ENCODE measurements around the gene TRMT61A.
"Not testable (repeated sequence)": the region's sequence is repeated elsewhere in the genome, so short reads cannot be mapped to it uniquely, and the experiment has no call there.

TRMT61A gene

DNA sequence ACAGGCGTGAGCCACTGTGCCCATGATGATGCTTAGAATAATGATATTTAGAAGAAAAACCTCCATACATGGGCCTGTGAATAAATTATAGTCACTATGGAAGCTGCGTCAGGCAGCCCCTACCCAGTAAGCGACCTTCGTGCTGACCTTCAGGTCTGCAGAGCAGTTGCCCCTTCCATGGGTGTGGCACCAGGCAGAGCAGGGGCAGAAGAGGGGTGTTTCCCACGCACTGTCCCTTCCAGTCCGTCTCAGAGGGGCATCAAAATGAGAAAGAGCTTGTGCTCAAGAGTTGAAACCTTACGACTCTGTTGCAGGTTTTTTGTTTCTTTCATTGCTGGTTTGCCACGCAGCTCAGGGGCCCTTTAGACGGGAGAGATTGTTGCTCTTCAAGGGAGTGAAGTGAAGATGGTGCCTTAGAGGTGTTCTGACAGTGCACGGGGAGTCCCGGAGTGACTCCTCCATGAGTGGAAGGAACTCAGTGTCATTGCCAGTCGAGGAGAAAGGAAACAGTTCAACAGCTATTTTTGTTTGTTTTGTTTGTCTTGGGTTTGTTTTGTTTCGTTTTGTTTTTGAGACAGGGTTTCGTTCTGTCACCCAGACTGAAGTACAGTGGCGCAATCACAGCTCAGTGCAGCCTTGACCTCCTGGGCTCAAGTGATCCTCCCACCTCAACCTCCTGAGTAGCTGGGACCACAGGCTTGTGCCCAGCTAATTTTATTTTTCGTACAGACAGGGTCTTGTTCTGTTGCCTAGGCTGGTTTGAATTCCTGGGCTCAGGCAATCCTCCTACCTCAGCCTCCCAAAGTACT, 20.3 kb upstream of the TRMT61A start:
- no peak for DNase-seq (ENCODE audit: low read depth)

DNA sequence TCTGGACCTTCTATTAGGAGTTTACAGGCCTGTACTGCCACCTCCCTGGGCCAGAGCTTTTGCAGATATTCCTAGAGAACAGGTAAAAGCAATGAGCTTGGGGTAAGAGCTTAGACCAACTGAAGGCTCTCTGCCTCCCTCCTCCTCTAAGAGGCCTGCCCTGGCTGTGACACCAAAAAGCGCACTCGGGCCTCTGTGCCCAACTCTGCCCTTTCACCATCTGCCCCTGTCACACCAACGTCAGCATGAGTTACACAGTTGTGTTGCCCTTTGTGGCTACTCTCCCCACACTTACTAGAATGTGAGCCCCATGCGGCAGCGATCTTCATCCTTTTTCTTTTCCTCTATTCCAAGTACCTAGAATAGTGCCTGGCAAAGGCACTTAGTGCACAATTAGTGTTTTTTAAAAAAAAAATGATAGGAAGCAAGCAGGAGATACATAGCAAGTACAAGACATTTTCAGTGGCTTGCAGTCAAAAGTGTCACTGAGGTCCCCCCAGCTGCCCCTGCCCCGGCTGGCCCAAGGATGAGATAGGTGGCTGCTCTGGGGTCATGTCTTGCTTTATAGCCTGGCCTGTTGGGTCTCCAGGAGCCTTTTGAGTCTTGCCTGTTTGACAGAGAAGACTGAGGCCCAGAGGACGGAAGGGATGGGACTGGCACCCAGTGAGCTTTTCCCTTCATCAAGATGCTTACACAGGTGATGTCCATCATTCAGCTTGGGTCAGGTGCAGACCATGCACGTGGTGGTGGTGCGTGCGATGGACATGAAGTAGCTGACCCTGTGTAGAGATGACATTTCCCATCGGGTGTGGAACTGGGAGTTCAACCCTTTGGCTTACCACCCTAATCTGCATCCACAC, 18.9 kb upstream of the TRMT61A start:
- DNase-seq (ENCODE audit: low read depth), result no peak

DNA sequence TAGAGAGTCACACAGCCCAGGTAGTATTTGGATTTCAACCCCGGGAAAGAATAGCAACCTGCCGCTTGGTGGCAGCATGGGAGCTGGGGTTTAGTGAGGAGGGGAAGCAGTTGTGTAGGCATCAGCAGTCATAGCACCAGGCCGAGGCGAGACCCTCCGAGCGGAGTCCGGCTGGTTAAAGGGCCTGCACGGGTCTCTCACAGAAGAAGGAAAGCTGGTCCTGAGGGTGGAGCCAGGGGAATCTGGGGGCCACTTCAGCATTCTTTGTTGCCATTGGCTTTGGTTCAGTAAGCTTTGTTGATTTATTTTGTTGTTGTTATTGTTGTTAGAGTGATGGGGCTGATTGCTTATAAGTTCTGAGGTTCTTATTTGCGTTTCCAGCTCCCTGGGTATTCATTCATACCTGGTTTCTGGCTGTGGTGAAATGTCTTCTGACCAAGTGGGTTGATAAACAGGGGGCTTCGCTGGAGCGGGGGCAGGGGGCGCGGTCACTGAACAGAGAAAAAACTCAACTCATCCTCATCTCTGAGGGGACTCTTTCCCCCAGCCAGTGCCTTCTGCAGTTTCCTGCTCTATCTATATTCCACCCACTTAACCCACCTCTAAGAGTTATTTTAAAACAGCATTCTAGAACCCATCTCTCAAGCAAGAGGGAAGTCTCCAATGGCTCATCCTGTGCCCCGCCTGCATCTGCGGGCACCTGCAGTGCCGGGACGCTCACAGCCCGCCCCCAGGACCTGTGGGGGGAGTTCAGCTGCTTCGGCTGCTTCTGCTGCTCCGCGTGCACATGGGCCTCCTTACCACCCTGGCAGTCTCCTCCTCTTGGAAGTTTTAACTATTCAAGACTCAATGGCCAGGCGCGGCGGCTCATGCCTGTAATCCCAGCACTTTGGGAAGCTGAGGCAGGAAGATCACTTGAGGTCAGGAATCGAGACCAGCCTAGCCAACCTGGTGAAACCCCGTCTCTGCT, 18.0 kb upstream of the TRMT61A start:
- no peak for DNase-seq (ENCODE audit: low read depth)

DNA sequence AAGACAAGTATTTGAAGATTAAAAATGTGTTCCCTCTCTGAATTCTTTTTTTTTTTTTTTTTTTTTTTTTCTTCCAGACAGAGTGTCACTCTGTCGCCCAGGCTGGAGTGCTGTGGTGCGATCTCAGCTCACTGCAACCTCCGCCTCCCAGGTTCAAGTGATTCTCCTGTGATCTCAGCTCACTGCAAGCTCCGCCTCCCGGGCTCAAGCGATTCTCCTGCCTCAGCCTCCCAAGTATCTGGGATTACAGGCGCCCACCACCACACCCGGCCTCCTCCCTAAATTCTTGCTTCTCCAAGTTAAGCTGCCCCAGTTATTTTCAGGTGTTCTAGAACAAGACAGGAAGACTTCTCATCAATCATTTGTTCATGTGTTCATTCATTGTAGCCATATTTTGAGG, 16.8 kb upstream of the TRMT61A start:
- DNase-seq (ENCODE audit: low read depth), result not testable (repeated sequence)

- DNase-seq (ENCODE audit: low read depth), result no peak
Measured at GRCh38 chr14:103512701-103513611, 16.0 kb upstream of the TRMT61A start.

DNA sequence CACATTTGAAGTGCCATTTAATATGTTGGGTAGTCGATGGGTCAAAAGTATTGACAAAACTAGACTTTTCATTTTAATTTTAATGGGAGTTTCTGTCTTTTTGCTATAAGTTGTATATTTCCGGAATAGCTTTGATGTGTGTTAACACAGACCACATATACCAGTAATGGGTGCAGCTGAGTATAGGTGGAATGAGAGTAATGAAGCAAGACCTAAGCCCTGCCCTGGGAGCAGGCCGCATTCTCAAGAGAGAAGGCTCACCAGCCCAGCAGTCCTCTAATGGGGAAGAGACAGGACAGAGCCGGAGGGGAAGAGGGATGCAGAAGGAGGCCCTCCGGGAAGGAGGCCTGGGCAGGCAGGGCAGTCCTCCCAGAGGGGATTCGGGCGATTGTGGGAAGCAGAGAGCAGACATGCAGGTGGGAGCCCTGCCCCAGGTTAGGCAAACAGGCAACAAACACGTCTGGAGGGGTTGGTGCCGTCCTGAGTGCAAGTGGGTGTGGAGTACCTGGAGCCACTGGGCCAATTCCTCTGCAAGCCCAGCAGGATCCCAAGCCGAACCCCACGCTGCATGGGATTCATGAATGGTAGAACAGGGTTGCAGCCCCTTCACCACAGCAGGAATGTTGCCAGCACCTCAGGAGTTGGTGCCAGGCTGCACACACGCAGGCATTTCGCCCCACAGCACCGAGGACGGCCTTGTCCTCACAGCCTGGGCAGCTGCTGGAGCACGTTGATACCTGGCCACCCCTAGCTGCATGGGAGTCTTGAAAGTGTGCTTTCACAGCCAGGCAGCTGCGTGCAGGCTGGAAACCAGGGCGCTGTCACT, 14.2 kb upstream of the TRMT61A start:
- DNase-seq (ENCODE audit: low read depth), result no peak

DNA sequence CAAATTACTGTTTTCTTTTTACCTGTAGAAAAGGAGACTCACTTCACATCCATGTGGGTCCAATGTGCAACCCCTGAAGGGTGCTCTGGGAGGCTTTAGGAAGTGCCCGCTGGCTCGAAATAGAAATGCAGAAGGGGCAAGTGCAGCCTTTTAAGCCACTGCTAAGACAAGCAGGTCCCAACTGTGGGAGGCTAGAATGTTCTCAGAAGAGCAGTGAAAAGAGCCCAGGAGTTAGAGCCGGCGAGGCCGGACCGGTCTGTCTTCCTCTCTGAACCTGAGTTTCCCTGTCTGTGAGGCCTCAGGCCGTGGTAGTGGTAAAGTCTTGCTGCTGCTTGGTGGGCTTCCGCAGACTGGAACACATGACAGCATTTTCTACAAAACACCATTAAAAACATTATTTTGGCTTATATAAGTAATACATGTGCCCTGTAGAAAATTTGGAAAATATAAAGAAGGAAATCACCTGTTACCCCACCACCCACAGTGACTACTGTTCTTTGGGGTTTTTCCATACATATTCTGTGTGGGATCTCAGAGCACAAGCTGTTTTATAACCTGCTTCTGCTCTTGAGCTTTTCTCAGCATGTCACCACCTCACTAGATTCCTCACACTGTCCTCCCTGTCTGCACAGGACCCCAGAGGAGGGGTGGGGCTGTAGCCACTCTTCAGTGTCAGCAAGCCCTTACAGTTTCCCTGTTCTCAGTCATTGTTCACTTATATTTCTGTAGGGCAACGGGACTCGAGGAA, 12.4 kb upstream of the TRMT61A start:
- no peak for DNase-seq (ENCODE audit: low read depth)

DNA sequence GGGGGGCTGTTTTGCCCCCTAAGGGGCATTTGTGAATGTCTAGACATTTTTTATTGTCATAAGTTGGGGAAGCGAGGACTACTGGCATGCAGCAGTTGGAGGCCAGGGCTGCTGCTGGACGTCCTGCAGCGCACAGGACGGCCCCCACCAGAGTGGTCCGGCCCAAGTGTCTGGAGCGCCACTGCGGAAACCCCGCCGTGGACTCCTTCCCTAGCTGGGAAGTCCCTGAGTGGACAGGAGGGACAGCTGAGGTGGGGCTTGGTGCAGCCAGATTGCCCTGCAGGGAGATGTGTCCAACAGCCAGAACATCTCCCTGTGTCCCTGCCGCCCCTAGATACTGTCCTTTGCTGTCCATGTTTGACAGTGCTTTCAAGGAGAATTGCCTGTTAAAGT, 11.8 kb upstream of the TRMT61A start:
- DNase-seq (ENCODE audit: low read depth), result no peak

DNA sequence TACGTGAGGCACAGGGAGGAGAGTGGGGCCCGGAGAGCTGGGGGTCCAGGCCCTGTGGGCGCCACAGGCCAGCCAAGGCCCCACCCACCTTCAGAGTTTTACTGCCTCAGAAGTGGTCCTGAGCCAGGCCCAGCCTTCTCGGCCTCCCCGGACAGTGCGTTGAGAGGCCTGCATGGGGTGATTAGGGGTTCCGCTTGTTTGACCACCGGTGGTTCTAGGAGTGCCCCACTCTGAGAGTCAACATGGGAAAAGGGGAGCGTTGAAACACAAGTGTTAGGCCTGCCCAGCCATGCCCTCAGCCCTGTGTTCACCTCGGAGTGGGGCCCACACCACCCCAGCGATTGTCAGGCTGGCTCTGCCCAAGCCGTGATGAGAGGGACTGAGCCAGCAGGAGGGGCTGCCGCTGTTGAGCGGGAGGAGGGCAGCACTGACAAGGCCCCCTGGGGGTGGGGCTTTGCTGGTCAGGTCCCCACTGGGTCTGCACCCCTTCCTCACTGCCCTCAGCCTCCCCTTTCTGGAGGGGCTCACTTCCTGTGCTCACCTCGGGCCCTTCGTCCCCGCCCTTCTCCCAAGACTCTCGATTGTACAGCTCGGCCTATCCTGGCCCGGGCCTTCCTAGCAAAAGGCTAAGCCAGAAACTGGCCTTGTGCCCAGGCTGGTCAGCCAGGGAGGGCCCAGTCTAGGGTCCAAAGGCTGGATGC, 11.1 kb upstream of the TRMT61A start:
- DNase-seq (ENCODE audit: low read depth), result no peak

GRCh38 chr14:103518422-103519042, 10.5 kb upstream of the TRMT61A start:
- no peak for DNase-seq (ENCODE audit: low read depth)

DNA sequence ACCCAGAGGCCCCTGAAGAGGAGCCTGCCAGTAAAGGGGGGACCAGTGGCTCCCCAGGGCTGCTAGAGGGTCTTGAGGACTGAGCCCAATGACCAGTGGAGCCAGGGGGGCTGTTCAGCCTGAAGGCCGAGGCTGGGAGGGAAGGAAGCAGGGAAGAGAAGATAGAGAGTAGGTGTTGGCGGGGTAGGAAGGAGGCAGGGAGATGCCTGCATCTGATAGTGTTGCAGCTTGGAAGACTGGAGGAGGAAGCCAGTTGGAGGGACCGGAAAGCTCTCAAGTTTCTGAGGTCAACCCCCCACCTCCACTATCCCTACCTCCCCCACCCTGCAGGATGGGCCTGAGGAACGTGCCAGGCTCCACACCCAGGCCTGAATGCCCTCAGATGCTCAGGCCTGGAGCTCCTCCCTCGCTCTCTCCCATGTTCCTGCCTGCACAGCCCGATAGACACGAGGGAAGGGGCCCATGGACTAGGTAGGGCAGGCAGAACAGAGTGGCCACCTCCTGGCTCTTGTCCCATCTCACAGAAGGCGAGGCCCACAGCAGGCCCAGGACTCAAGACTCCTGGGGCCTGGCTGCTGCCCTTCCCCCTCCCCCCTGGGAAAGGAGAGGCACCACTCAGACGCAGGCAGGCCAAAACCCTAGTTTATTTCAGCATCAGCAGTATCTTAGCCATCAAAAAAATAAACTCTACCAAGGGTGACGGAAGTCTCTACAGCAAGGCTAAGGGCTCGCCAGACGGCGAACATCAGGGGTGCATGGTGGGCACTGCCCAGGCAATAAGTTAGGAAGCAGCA, 9.8 kb upstream of the TRMT61A start:
- no peak for DNase-seq (ENCODE audit: low read depth)

DNA sequence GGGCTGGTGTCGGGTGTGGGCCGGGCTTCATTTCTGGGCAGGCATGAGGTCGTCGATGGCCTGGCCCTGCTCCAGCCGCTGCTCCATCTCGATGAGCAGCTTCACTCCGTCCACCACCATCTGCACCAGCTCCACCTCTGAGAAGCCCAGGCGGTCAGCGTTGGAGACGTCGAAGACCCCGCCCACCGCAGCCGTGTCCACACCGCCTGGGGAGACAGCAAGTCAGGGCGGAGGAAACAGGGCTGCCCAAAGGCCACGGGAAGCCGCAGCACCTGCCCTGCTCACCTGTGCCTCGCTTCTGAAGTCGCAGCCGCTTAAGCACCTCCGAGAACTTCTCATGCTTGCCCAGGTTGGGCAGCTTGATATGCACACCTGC, 9.2 kb upstream of the TRMT61A start:
- no peak for DNase-seq (ENCODE audit: low read depth)

- DNase-seq (ENCODE audit: low read depth), result no peak
Measured at GRCh38 chr14:103520269-103520656, 8.7 kb upstream of the TRMT61A start.

DNA sequence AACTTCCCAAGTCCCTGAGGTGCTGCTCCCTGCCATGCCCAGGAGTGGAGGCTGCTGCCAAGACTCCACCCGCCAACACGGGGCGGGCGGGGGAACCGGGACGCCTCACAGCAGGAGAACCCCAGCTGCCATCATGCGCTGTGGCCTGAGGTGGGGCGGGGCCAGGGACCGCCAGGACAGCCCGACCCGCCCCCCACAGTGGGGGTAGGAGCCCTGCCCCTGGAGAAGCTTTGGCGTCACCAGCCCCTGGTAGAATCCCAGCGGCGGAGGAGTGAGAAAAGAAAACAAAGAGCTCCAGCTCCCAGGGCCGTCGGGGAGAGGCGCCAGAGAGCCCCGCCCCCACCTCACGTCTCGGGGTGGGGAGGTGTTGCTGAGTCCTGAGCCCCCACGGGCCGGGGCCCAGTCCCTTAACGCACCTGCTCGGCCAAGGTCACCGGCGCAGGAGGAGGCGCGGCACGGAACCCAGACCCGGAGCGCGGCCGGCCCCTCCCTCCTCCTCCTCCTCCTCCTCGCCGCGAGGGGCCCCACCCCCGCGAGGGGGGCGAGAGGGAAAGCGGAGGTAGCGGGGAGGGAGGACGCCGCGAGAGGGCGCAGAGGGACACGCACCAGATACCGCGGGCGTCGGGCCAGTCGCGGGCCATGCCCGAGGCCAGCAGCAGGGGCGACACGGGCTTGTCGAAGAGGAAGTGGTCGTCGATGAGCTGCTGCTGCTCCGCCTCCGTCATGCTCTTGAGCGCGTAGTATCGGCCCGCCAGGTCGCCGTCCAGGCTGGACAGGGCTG, 8.1 kb upstream of the TRMT61A start:
- no peak for DNase-seq (ENCODE audit: low read depth)

GRCh38 chr14:103521438-103521950, 7.5 kb upstream of the TRMT61A start:
- no peak for DNase-seq (ENCODE audit: low read depth)

DNA sequence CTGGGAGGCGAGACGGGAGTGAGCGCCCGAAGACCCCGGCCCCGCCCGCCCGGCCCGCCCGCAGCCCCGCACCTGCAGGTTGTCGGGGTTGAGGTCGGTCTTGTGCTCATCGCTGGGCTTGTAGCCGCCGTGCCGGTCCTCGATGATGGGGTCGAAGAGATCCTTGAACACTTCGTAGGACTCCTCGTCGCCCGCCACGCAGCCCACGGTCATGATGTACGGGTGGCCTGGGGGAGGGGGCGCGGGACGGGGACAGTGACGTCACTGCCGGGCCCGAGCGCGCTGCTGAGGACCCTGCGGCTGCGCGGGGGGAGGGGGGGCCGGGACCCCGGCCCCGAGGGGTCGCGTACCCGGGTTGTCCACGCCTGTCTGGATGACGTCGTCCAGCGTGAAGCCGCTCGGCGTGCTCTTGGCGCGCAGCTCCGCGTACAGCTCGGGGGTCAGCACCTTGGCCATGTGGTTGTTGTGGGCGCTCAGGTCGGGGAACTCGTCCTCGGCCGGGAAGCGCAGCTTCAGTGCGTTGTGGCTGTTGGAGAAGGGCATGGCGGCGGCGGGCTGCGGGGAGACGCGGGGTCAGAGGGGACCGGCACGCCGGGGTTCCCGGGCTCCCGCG, 6.9 kb upstream of the TRMT61A start:
- no peak for DNase-seq (ENCODE audit: low read depth)
